Skeletal muscle tissue (tissue), 4 donors: ENCODE results near the gene CYP1B1. TPM values are rescaled to one million over a fixed set of nuclear protein-coding genes. Genes with fewer than 3 reads are reported as not detected.

Experiments used
- H3K27ac ChIP-seq: one replicate; pipeline ENCODE4 v1.7.0; 2013; ENCODE audit warnings: mild to moderate bottlenecking, low read depth, low read length, inconsistent platforms
- H3K27me3 ChIP-seq, 3 donors: one replicate each; pipeline ENCODE4 v1.7.0; 2013; ENCODE audit warnings: low read length in 3 of 3; ENCODE audit not compliant: control insufficient read depth in 3 of 3, insufficient read depth in 3 of 3
- H3K36me3 ChIP-seq, 3 donors: one replicate each; pipeline ENCODE4 v1.7.0; 2013; ENCODE audit warnings: low read length in 3 of 3; ENCODE audit not compliant: control insufficient read depth in 3 of 3, insufficient read depth in 3 of 3
- H3K4me1 ChIP-seq, 3 donors: one replicate each; pipeline ENCODE4 v1.7.0; 2013; ENCODE audit warnings: low read length in 3 of 3, mild to moderate bottlenecking in 3 of 3; ENCODE audit not compliant: control insufficient read depth in 3 of 3, insufficient read depth in 3 of 3
- H3K4me3 ChIP-seq, 3 donors: one replicate each; pipeline ENCODE4 v1.7.0; 2013; ENCODE audit warnings: low read length in 3 of 3
- H3K9ac ChIP-seq, 3 donors: one replicate each; pipeline ENCODE4 v1.7.0; 2013; ENCODE audit warnings: low read length in 3 of 3, mild to moderate bottlenecking in 3 of 3, moderate library complexity in 2 of 3, low read depth in 1 of 3
- H3K9me3 ChIP-seq, 3 donors: one replicate each; pipeline ENCODE4 v1.7.0; 2013; ENCODE audit warnings: low read length in 3 of 3; ENCODE audit not compliant: control insufficient read depth in 3 of 3
- total RNA-seq: library from RNA; depleted of rRNA; stranded (reverse); fragments of >200 nt; gene quantifications from one replicate; pipeline ENCODE4 v1.2.3, GENCODE V29; 2014
- donor health status: Osteomylitis.

Gene CYP1B1
- total RNA-seq, 1 donor from 2014 or later, result 4.7 TPM

DNA sequence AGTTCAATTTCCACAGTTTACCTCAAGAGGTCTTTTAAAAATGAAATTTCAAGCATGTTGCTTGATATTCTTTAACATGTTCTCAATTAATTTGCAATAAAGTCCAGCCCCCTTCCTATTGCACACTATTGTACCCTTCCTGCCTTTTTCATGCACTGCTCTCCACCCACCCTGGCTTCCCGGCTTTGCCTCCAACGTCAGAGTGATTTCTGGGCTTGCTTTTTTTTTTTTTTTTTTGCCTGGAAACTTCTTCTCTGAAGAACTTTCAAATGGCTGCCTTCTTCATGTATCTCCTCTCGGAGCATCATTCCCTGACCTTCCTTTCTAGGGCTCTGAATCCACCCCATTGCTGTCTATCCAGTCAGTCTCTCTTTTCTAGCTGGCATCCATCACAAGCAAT lies 24.4 kb upstream of the CYP1B1 start:
- Histone ChIP-seq H3K4me3 (no peak overlapping the region), H3K9ac (no peak overlapping the region), H3K9me3 (no peaks in the 10 kb centered on the region), H3K27ac (no peak overlapping the region), H3K36me3 (no peaks in the 10 kb centered on the region), H3K27me3 (peaks cover 3 to 20% (median 8%) of the 10 kb centered on the region in 3 donors), H3K4me1 (peaks cover 8 to 19% (median 14%) of the 10 kb centered on the region in 3 donors)

DNA sequence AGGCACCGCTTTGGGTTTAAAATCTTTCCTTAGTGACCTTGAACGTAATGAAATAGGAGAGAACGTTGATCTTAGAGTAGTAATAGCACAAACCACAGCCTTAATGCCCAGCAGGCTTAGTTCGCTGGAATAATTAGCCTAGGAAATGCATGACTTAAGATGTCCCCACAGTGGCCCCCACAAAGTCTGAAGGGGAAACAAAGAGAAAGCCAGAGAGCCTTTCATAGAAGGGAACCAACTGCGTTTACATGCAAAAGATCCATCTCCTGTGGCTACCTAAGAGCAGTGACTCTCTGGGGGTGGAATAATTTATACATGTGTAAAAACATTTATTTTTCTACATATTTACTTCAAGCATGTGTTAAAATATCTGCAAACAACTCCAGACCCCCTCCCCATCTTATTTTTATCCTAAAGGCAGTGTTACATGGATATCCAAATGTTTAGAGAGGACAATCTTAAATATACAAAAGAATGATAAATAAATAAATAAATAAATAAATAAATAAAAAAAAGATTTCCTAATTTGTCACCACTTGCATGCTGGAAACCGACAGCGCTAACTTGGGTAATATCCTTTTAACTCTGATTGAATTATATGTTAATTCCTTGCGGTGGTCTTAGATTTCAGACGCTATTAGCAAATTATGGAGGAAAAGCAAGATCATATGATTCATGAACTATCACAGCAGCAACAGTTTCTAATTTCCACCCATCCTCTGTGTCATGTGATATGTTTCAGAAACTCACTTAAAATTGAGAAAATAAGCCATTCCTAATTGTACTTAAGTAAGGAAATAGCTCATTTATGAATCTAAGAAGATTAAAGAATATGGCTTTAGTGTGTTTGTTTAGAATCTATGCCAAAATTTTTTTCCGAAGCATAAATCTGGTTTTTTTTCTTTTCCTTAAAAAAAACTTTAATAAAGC lies 23.4 kb upstream of the CYP1B1 start:
- Histone ChIP-seq H3K27me3 (peaks cover 3 to 20% (median 8%) of the 10 kb centered on the region in 3 donors), H3K9me3 (no peaks in the 10 kb centered on the region), H3K4me1 (peaks cover 8 to 19% (median 14%) of the 10 kb centered on the region in 3 donors), H3K9ac (no peak overlapping the region), H3K36me3 (no peaks in the 10 kb centered on the region), H3K27ac (peak overlapping the region; percentile 59), H3K4me3 (peak overlapping the region in 1 of 3 donors; percentile 25)

DNA sequence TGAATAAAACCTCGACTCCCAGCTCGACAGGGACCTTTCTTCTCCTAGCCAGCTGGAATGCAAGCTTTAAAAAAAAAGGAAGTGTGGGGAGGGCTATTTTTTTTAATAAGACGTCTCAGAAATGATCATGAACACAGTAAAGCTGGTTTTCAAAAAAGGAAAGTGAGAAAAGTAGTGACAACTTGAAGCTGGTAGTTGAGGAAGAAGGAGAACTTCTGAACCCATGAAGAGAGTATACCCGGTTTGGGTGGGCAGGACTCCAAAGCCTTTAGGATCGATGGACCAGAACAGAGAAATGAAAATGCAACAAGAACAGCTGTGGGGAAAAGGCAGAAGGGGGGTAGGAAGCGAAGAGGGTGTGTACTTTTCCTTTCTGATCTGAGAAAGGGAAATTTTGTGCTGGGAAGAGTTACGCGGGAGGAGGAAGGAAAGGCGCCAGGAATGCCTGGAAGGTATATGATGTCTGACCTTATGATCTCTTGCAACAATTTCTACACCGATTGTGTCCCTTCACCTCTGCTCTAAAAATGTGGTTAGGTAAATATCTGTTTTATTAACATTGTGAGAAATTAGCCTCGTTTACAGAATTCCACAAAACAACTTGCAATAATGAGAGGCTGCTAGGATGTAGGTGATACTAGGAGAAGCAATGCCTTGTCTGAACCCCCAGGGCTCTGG lies 22.6 kb upstream of the CYP1B1 start:
- Histone ChIP-seq H3K27ac (peak overlapping the region; percentile 59), H3K36me3 (no peaks in the 10 kb centered on the region), H3K27me3 (peaks cover 3 to 20% (median 8%) of the 10 kb centered on the region in 3 donors), H3K9ac (peak overlapping the region in 1 of 3 donors; percentile 5), H3K4me3 (peak overlapping the region in 2 of 3 donors; percentile 8 to 25), H3K9me3 (no peaks in the 10 kb centered on the region), H3K4me1 (peaks cover 8 to 19% (median 17%) of the 10 kb centered on the region in 3 donors)

DNA sequence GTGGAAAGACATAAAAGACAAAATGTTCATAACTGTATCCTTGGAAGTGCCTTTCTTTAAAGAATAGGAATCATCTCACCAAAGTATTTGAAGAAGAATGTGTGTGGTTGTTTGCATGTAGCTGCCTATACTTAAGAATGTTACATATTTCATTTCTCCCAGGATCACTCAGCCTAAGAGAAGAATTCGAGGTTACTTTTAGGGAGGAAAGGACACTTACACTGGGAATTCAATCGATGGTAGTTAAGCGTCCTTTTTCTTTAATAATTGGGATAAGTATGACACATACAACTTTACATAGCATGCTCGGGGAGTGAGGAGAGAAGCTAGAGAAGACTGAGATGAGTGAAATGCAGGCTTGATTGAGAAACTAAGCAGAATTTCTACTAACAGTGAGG lies 22.0 kb upstream of the CYP1B1 start:
- H3K9ac ChIP-seq, result peak overlapping the region in 1 of 3 donors; percentile 5
- peaks cover 3 to 20% (median 8%) of the 10 kb centered on the region in 3 donors for H3K27me3 ChIP-seq
- no peaks in the 10 kb centered on the region for H3K36me3 ChIP-seq
- peak overlapping the region in 1 of 3 donors; percentile 25 for H3K4me3 ChIP-seq
- peak overlapping the region; percentile 59 for H3K27ac ChIP-seq
- H3K9me3 ChIP-seq, result no peaks in the 10 kb centered on the region
- H3K4me1 ChIP-seq, result peaks cover 8 to 19% (median 19%) of the 10 kb centered on the region in 3 donors

DNA sequence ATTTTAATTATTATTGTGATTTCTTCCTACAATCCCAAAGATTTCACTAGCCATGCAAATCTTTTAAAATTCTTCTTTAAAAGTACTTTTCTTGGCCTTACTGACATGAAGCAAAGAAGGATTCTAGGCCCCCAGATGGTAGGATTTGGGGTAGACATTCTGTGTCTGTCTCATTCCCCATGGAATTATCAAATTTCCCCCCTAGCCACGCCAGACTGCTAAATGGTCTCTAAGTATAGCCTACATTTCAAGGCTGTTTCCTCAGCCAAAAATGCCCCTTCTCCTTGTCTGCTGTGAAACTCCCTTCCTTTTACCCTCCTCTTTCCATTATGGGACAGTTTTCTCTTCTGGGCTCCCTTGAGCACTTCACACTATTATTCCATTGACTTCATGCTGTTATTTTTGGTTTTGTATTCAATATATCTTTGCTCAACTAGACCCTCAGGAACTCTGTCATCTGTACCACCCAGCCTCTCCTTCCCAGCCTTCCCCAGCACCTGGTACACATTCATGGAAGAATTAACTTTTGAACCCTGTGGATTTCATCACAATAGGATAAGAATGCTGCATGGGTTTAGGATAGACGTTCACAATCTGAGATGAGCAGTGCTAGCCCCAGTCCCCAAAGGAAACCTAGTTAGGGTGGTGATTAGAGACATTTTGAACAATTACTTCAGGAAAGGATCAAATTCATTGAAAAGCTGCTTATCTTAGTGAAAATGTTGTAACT lies 21.5 kb upstream of the CYP1B1 start:
- Histone ChIP-seq H3K9ac (no peak overlapping the region), H3K4me1 (peaks cover 12 to 25% (median 25%) of the 10 kb centered on the region in 3 donors), H3K9me3 (no peaks in the 10 kb centered on the region), H3K27ac (peak overlapping the region; percentile 31), H3K36me3 (no peaks in the 10 kb centered on the region), H3K27me3 (peaks cover 3 to 20% (median 8%) of the 10 kb centered on the region in 3 donors), H3K4me3 (no peak overlapping the region)

DNA sequence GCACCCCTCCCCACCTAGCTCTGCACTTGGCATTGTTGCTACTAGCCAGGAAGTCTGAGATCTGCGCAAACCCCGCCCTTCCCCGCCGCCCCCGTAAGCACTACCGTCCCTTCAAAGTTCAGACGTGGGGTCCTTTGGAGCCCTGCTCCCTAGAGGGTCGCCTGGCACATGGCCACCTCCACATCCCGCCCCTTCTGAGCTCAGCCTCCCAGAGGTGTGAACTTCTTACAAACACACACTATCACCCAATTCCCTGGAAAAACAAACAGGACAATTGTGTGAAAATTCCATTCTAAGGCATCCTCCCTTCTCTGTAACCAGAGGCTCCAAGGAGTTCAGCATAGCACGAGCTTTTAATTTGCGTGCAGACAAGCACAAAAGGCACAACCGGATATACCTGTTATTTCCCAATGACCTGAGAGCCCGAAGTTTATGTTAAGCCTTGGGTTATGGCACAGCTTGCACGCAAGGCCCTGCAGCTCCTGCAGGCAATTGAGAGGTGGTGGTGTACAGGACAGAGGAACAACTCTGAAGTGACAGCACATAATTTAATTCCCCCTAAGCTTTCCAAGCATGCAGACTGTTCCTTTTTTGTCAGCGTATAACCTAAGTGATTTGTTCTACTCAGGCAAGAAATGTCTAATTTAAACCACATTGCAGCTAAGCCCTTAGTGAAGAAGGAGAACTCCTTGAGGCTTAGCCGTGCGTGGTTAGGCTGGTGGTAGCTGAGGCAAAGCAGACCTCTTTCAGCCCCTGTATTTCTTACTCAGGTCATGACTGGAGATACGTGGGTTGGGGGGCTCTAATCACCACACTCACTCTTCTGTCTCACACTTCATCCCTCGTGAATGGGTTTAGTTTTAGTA lies 20.3 kb upstream of the CYP1B1 start:
- no peak overlapping the region for H3K4me3 ChIP-seq
- peak overlapping the region; percentile 33 for H3K27ac ChIP-seq
- H3K9me3 ChIP-seq, result no peaks in the 10 kb centered on the region
- H3K36me3 ChIP-seq, result no peaks in the 10 kb centered on the region
- H3K27me3 ChIP-seq, result peaks cover 3 to 19% (median 8%) of the 10 kb centered on the region in 3 donors
- peaks cover 21 to 36% (median 34%) of the 10 kb centered on the region in 3 donors for H3K4me1 ChIP-seq
- peak overlapping the region in 1 of 3 donors; percentile 25 for H3K9ac ChIP-seq

DNA sequence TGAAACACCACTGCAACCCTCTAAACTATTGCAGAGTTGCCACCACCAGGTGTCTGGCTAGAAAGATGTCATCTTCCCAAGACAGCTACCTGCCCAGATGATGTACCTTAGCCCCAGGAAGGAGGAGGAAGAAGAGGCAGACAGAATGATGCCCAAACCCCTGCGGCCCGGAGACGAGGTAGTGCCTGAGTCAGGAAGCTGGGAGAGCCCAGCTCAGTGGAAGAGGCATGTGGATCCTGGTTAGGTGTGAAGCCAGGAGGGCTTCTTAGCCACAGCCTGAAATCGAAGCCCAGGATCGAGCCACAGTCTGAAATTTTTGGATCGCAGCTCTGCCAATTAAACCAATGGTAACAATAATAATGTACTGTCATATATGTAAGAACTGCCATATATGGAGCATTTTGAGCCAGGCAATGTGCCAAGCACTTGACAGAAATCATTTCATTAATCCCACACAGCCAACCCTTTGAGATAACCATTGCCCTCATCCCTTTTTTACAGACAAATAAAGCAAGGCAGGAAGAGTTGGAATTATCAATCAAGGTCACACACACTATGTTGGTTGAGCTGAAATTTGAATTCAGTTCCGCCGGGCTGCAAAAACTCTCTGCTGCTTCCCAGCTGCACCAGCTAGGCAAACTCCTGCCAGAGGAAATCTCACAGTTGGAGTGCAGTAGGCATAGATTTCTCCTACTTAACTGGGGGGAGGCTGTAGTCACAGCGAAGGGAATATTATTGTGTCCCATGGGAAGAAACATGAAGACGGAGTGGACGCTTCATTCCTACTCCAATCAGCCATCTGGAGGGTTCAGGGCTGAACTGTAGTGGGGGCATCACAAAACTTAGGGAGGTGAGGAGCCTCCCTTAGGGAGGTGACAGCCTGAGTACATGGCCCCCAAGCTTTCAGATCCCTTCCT lies 19.4 kb upstream of the CYP1B1 start:
- Histone ChIP-seq H3K4me1 (peaks cover 21 to 36% (median 34%) of the 10 kb centered on the region in 3 donors), H3K4me3 (no peak overlapping the region), H3K27ac (peak overlapping the region; percentile 33), H3K9ac (no peak overlapping the region), H3K27me3 (peaks cover 3 to 15% (median 8%) of the 10 kb centered on the region in 3 donors), H3K9me3 (no peaks in the 10 kb centered on the region), H3K36me3 (no peaks in the 10 kb centered on the region)

DNA sequence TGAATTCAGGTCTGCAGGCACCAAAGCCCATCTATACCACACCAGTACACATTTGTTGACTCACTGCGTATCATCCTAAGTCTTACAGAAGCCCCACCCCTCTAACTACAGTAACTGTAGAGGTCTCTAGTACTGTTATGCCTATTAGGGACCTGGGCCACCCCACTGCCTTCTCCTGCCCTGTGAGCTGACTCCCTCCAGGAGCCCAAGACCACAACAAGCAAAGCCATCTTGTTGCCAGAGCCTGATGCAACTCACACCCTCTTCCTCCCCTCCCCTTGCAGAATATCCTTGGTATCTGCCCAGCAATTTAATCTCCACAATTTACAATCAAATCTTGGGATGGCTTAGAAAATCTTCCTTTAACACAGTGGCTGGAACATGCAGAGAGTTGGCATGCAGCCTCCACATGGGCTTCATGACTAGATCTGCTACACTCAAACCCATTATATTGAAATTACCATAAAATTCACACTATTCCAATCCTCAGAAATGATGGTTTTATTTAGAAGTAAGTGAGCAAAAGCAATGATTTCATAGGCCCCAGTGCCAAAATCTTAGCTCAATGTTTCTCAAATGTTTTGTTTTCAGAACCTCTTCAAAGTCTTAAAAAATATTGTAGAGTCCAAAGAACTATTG lies 17.7 kb upstream of the CYP1B1 start:
- no peak overlapping the region for H3K9ac ChIP-seq
- H3K36me3 ChIP-seq, result no peaks in the 10 kb centered on the region
- H3K9me3 ChIP-seq, result no peaks in the 10 kb centered on the region
- H3K27ac ChIP-seq, result no peak overlapping the region
- H3K27me3 ChIP-seq, result peaks cover 3 to 15% (median 5%) of the 10 kb centered on the region in 3 donors
- no peak overlapping the region for H3K4me3 ChIP-seq
- peaks cover 21 to 36% (median 34%) of the 10 kb centered on the region in 3 donors for H3K4me1 ChIP-seq
